ENCODE results near the gene PI4KA.

PI4KA gene

DNA sequence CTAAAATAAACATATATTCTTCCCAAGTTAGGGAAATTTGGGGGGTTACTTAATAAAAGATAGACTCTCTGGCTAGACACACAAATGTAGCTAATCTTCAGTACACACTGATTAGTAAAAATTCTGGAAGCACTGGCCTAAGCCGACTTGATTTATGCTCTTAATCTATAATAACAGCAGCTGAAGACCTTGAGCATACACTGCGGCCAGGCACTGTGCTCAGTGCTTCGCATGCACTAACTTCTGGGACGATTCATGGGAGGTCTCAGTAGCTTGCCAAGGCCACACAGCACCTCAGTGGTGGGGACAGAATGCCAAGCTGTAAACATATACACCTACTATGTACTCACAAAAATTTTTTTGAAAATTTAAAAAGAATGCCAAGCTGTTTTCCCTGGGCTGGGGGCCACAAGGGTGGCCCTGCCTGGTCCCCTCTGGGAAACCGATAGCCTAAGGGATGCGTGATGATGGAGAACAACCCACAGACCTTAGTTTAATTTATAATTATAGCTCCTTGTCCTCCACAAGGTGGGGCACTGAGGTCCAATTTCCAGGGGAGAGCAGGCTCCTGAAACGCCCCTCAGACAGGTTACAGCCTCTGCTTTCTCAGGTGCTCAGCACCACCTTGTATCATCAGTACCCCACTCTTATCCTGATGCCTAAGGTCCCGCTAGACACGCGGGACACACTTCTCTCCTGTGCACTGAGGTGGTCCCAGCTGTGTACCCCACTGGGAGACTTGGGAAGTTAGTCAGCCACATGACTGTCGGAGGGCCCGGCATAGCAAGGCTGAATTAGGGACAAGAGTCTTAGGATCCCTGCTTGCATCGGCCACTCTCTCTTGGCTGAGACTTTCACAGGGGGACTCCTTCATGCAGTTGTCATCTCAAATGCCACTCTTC, 64.6 kb downstream of the PI4KA start:
- DNase-seq (ENCODE audit: low read depth in 2 of 2): no peak

- no peak for DNase-seq (ENCODE audit: low read depth in 2 of 2)
Measured at GRCh38 chr22:20792966-20793728, 65.5 kb downstream of the PI4KA start.

- no peak for DNase-seq (ENCODE audit: low read depth in 2 of 2)
Measured at GRCh38 chr22:20792221-20792965, 66.2 kb downstream of the PI4KA start.

GRCh38 chr22:20788627-20789344, 69.8 kb downstream of the PI4KA start:
- DNase-seq (ENCODE audit: low read depth in 2 of 2): no peak

DNA sequence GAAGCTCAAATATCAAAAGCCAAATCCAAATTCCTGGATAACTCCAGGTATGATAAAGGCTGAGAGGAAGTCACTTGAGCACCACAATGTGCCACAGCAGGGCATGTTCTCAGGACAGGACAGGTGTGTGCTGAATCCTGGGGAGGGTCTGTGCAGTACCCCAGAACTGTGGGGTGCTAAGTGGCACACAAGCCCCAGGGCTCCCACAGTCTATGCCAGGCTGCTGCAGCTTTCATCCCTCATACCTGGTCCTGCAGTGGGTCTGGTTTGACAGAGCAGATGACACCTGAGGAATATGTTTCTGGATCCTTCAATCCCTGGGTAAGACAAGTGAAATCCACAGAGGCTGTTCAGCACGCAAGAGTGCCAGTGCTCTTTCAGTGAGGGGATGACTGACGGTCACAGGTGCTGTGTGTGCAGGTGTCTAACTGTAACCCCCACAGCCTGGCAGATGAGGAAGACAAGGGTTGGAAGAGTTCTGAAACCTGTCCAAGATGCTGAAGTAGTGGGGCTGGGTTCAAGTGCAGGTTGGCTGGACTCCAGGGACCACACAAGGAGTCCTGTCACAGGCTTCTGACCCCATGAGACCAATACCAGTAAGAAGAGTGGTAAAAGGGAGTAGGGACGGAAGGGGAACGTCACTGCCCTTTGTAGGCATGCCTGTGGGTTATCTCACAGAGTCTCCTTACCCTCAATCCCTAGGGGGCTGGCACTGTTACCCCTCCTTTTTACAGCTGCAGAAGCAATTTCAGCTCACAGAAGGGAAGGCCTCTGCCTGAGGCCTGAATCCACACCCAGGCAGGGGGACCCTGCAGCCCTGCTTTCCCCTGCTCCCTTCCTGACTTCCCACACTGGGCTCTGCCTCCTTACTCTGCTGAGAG, 70.6 kb downstream of the PI4KA start:
- no peak for DNase-seq (ENCODE audit: low read depth in 2 of 2)

- DNase-seq (ENCODE audit: low read depth in 2 of 2): no peak
Measured at GRCh38 chr22:20787223-20787622, 71.4 kb downstream of the PI4KA start.

- no peak for DNase-seq (ENCODE audit: low read depth in 2 of 2)
Measured at GRCh38 chr22:20786536-20786979, 72.1 kb downstream of the PI4KA start.

- no peak for DNase-seq (ENCODE audit: low read depth in 2 of 2)
Measured at GRCh38 chr22:20786048-20786447, 72.6 kb downstream of the PI4KA start.

GRCh38 chr22:20785415-20785814, 73.2 kb downstream of the PI4KA start:
- DNase-seq (ENCODE audit: low read depth in 2 of 2): no peak

GRCh38 chr22:20783844-20784723, 74.5 kb downstream of the PI4KA start:
- DNase-seq (ENCODE audit: low read depth in 2 of 2): no peak

- no peak for DNase-seq (ENCODE audit: low read depth in 2 of 2)
Measured at GRCh38 chr22:20783300-20783673, 75.3 kb downstream of the PI4KA start.

- DNase-seq (ENCODE audit: low read depth in 2 of 2): no peak
Measured at GRCh38 chr22:20782596-20783299, 75.9 kb downstream of the PI4KA start.

- DNase-seq (ENCODE audit: low read depth in 2 of 2): no peak
Measured at GRCh38 chr22:20782083-20782482, 76.5 kb downstream of the PI4KA start.

DNA sequence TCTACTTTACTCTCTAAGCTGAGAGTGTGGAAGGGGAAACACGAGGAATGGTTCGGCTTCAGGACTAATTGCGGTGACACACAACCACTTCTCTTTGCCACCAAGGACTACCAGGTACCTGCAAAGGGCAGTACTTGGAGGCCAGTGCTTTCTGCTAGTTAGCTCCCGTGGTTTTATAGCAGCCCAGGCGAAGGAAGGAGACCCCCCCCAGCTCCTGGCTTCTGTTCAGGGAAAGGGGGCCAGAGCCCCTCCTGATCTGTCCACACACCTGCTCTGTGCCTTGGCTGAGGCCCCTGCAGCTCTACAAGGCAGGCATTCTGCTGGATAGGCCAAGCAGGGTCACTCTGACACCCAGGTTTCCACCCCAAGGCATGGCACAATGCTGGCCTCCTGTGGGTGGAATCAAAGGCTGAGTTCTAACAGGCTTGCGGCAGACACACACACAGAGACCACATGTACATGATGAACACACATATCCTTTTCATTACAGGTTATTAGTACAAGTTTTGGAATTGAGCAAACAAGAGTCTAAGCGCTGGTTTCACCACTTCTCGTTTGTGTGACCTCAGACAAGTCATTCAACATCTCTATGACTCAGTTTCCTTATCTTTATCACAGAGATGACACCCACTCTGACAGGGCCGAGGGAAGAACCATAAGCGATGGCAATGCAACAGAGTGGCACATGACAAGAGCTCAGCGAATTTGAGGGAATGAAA, 77.2 kb downstream of the PI4KA start:
- DNase-seq (ENCODE audit: low read depth in 2 of 2): no peak

DNA sequence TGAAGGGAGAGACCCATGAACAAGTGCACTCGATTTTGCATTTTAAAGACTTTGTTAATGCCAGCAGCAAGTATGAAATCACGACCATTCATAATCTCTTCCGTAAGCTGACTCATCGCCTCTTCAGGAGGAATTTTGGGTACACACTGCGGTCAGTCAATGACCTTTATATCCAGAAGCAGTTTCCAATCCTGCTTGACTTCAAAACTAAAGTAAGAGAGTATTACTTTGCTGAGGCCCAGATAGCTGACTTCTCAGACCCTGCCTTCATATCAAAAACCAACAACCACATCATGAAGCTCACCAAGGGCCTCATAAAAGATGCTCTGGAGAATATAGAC, 78.8 kb downstream of the PI4KA start:
- DNase-seq (ENCODE audit: low read depth in 2 of 2): no peak

DNA sequence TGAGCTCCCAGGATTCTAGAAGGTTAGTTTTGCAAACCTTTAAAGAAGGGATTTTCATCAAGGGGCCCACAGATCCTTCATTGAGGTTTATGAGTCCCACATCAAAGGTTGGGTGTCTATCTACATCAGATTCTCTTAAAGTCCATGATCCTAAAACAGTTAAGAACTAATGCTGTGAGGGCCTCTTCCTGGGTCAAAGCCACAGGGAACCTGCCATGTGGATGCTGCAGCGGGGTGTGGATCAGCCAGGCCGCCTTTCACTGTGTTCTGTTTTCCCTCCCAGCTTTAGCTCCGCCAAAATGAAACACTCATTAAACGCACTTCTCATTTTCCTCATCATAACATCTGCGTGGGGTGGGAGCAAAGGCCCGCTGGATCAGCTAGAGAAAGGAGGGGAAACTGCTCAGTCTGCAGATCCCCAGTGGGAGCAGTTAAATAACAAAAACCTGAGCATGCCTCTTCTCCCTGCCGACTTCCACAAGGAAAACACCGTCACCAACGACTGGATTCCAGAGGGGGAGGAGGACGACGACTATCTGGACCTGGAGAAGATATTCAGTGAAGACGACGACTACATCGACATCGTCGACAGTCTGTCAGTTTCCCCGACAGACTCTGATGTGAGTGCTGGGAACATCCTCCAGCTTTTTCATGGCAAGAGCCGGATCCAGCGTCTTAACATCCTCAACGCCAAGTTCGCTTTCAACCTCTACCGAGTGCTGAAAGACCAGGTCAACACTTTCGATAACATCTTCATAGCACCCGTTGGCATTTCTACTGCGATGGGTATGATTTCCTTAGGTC, 79.4 kb downstream of the PI4KA start:
- no peak for DNase-seq (ENCODE audit: low read depth in 2 of 2)

GRCh38 chr22:20777420-20778177, 81.0 kb downstream of the PI4KA start:
- no peak for DNase-seq (ENCODE audit: low read depth in 2 of 2)
